Peyer's patch (tissue), 4 donors: ENCODE results near the gene SRGAP1.

Experiments used
- POLR2A ChIP-seq, 2 donors: fragments of 450-650 bp; IDR thresholded peaks; one replicate each; pipeline ENCODE4 v1.5.1; 2017; ENCODE audit warnings: antibody characterized with exemption in 2 of 2, mild to moderate bottlenecking in 2 of 2, moderate library complexity in 2 of 2
- TF ChIP-seq, protein P1 (sequence below), 6 experiments: fragments of 450-650 bp in 4 of 6; fragments of 200-600 bp in 2 of 6; sonication (generic) in 1 of 6; IDR thresholded peaks; one replicate each; pipeline ENCODE4 v1.5.1; 2017 to 2019; ENCODE audit warnings: antibody characterized with exemption in 6 of 6, mild to moderate bottlenecking in 3 of 6, moderate library complexity in 1 of 6

DNA sequence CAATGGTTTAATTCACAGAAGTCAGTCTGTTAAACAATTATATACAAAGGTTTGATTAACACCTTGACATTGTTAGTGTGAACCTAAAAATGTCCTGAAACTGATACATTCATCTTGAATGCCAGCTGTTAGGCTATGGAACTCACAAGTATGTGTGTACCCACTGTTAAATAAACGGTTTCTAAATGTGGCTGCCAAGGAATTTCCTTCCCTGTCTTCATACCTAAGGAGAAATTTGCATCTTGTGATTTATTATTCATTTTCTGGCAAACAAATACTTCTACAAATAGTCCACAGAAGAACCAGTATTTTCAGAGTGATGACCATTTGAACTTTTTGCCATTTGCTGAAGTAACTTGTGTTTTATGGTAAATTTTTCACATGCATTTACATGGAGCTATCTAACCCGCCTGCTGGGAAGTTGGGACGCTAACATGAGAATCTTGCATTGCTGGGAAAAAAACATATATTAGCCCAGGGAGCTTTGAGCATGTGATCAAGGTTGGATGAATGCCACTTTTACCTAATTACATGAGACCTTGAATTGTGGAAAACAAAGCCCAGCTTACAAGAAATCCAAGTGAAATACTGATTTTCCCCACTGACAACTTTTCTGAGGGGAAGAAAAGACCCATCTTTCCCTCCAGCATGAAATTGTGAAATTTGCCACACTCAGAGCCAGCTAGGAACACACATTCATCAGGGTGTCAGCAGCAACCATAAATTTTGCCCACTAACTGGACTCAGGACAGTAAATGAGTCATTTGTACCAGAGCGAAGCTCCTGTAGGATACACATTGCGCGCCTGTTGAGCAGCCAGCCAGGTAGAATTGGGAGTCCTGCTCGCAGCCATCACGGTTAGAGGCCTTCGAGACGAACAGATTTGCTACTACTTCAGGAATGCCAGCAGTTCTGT is 259.6 kb downstream of the SRGAP1 start:
- TF ChIP-seq, protein P1, sequence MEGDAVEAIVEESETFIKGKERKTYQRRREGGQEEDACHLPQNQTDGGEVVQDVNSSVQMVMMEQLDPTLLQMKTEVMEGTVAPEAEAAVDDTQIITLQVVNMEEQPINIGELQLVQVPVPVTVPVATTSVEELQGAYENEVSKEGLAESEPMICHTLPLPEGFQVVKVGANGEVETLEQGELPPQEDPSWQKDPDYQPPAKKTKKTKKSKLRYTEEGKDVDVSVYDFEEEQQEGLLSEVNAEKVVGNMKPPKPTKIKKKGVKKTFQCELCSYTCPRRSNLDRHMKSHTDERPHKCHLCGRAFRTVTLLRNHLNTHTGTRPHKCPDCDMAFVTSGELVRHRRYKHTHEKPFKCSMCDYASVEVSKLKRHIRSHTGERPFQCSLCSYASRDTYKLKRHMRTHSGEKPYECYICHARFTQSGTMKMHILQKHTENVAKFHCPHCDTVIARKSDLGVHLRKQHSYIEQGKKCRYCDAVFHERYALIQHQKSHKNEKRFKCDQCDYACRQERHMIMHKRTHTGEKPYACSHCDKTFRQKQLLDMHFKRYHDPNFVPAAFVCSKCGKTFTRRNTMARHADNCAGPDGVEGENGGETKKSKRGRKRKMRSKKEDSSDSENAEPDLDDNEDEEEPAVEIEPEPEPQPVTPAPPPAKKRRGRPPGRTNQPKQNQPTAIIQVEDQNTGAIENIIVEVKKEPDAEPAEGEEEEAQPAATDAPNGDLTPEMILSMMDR (IDR thresholded peaks at IDR 0.05): no peak
- no peak for TF ChIP-seq POLR2A (IDR thresholded peaks at IDR 0.05)
